Posterior cingulate gyrus (tissue), 11 donors: ENCODE data around the gene RUSC2.
"Not testable (repeated sequence)": the region's sequence is repeated elsewhere in the genome, so short reads cannot be mapped to it uniquely, and the experiment has no call there.

ENCODE experiments used
- DNase-seq, 10 donors: peaks; one replicate each; pipeline versions ENCODE4 v3.0.0 to v3.0.0-alpha.2; 2020 to 2021; ENCODE audit warnings: mixed read lengths in 3 of 10
- intact Hi-C: fragments of 100-400 bp; cut with DNase I; formaldehyde crosslinking; loops from one replicate; pipeline ENCODE4 v1.15.1; 2023

Gene RUSC2

DNA sequence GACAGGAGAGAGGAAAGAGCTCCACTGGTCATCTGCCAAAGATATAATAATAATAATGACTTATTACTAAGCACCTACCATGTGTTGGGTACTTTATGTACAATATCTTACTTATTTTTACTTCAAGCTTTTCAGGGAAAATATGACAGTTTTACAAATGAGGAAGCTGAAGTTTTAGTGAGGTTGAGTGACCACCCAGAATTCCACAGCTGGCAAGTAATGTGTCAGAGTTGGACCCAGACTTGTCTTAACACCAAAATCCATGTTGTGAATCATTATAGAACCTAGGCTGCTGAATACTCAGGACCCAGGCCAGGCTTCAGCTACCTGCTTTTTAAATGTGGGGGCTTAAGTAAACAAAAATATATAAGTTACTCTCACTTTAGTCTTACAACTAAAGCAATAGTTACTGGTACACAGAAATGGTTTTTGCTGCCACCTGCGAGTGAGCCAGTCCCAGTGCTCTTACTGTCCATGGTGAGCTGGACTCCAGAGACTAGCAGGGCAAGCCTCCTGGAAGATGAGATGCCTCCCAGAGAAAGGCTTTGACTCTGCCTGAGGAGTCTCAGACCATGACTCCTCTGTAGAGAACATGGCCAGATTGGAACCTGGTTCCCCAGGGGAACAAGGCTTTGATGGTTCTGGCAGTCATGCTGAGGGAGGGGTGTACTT lies 29.9 kb downstream of the RUSC2 start:
- DNase-seq, result no peak
- intact Hi-C loops, result no loop called here

DNA sequence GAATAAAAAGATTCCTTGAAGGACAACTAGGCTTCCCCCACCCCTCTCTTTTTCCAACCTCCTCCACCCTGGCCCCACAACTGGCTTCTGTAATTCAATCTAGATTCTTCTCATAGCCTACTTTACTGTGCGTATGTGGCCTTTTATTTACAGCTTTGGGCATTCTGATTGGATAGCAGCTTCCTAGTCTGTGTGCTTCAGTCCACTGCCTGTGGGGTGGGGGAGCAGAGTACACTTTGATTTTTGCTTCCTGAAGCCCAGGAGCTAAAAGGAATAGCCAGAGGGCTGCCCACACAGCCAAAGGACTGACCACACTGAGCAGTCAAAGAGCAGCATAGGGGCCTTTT lies 30.4 kb downstream of the RUSC2 start:
- intact Hi-C loops, result no loop called here
- no peak for DNase-seq

DNA sequence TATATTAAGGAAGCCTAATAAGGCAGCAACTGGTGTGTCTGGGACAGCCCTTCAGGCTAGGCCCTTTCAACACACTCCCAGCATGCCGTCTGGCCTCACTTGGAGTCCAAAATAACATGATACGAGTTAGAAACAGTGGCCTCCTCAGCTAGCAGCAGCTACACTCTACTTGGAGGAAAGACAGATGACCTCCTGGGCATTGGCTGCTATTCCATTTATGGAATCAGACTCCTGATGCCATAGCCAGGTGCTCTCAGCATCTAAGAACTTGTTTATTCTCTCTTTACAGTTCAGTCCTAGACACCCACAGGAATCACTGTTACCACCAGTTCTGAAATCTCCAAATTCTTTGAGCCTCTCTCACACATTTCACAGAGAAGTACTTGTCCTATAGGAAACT lies 31.8 kb downstream of the RUSC2 start:
- no peak for DNase-seq
- intact Hi-C loops, result no loop called here

DNA sequence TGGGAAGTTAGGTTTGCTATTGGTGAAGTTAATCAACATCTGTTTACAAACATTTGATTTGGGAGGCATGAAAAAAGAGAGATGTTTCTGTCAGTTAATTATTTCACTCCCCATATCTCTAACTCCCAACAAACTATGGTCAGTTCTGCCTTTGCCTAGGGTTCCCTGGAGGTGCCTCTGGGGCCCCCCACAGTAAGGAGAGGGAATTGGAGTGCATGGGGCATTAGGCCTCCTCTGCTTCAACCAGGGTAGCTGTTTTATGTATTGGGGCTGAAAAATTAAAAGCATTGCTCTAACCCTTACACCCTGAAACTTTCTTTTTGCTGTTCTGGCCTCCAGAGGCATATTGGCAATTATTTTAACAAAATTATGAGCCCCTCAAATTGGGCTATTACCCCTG lies 32.3 kb downstream of the RUSC2 start:
- intact Hi-C loops, result no loop called here
- no peak for DNase-seq

DNA sequence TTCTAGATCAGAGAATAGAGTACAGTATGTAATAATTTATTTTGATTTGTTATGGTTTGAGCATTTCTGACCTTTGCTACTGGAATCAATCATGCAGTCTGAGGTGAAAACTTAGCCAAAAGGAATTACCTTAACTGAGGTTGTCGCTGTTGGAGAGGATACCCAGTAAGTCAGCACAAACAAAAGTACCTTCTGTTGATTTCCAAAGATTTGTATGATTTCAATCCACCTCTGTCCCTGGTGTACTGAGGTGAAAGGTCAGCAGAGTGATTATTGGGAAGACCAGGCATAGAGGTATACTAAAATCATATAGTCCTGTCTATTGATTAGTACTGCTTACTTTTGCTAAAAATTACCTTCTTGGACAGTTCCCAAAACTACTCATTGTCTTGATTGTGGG lies 32.8 kb downstream of the RUSC2 start:
- no peak for DNase-seq
- intact Hi-C loops, result no loop called here

DNA sequence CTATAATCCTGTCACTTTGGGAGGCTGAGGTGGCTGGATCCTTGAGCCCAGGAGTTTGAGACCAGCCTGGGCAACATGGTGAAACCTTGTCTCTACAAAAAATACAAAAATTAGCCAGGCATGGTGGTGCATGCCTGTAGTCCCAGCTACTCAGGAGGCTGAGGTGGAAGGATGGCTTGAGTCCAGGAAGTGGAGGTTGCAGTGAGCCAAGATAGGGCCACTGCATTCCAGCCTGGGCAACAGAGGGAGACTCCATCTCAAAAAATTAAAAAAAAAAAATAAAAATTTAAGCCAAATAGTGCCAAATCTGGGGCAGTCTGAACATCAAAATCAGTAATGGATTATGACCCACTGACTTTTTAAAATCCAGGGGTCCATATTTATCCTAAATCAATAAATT lies 33.6 kb downstream of the RUSC2 start:
- intact Hi-C loops, DNase-seq: not testable (repeated sequence)

DNA sequence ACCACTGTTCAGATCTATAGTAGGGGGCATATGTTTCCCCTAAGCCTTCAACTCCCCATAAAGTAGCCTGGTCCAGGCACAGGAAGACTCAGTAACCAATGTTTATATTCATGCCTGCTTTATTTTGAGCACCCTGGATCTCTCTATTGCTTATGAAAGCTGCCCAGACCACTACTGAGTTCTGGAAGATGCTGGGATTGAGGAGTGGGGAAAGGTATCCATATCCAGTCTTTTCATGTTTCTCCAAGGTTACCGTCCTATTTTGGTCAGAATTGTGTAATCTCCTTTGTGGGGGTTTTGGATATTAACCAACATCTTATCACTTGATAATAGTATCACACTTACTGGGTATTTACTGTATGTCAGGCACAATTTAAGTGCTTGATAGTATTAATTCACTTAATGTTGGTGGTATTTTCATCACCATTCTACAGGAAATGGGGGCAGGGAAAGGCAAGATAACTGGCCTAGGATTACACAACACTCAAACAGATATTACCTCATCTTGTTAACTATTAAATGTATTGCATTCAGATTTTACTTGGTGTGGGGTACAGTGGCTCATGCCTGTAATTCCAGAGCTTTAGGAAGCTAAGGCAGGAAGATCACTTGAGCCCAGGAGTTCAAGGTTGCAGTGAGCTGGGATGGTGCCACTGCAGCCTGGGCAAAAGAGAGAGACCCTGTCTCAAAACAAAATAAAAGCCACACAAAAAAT lies 36.3 kb downstream of the RUSC2 start:
- no peak for DNase-seq
- intact Hi-C loops, result no loop called here

DNA sequence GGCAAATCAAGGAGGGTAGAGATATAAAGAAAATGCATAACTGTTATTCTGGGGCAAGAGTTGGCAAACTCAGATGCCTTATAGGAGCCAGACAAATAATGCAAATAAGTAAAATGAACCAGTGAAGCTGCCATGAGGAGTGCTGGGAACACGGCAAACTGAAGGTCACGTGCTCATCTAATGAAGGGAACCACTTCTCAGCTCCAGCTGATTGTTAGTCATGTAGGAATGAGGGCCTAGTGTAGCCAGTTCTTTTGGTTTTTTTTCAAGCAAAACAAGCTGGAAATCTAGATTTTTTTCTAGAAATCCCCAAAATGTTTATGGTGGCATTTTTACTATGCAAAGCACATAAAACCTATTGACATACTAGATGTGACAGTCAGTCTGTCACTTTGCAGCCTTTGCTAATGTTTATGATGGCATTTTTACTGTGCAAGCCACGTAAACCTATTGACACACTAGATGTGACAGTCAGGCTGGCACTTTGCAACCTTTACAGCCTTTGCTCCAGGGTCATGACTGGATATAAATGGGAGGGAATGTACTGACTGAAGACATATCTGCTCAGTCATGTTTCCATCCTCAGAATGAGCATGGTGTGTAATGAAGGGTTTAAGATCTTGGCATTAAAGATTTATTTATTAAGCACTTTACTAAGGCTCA lies 39.4 kb downstream of the RUSC2 start:
- intact Hi-C loops, result no loop called here
- DNase-seq, result no peak

DNA sequence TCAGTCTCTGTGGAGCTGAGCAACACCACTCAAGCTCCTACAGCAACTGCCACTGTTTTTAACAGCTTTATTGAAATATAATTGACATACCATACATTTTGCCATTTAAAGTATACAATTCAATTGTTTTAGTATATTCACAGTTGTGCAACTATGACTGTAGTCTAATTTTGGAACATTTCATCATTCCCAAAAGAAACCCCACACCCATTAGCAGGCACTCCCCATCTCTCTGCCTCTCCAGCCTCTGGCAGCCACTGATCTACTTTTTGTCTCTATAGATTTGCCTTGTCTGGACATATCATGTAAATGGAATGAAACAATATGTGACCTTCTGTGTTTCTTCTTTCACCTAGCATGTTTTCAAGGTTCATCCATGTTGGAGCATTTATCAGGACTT lies 43.5 kb downstream of the RUSC2 start:
- intact Hi-C loops, result no loop called here
- no peak for DNase-seq

DNA sequence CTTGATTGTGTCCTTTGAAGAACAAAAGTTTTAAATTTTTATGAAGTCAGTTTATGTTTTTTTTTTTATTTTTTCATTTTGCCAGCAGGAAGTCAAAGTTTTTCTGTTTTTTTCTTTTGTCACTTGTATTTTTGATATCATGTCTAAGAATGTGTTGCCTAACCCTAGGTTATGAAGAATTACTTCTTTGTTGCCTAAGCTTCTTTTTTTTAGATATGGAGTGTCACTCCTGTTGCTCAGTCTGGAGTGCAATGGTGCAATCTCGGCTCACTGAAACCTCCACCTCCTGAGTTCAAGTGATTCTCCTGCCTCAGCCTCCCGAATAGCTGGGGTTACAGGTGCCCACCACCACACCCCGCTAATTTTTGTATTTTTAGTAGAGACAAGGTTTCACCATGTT lies 45.0 kb downstream of the RUSC2 start:
- DNase-seq, intact Hi-C loops: not testable (repeated sequence)

DNA sequence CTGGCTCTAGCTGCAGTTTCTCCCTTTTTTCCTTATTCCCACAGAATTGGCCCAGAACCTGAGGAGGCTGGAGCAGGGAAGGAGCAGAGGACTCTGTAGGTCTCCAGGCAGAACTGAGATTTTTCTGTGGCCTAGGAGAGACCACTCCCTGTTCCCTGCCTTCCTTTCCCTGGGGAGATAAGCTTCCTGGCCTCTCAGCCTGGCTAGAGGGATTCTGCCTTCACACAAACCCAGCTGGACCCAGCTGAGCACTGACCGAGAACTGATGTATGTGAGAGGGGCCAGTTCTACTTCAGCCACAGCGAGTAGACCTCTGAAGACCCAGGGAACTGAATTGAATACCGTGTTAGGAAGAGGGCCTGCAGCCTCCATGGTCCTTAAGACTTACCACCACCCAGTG lies 48.0 kb downstream of the RUSC2 start:
- intact Hi-C loops, result no loop called here
- DNase-seq, result no peak

DNA sequence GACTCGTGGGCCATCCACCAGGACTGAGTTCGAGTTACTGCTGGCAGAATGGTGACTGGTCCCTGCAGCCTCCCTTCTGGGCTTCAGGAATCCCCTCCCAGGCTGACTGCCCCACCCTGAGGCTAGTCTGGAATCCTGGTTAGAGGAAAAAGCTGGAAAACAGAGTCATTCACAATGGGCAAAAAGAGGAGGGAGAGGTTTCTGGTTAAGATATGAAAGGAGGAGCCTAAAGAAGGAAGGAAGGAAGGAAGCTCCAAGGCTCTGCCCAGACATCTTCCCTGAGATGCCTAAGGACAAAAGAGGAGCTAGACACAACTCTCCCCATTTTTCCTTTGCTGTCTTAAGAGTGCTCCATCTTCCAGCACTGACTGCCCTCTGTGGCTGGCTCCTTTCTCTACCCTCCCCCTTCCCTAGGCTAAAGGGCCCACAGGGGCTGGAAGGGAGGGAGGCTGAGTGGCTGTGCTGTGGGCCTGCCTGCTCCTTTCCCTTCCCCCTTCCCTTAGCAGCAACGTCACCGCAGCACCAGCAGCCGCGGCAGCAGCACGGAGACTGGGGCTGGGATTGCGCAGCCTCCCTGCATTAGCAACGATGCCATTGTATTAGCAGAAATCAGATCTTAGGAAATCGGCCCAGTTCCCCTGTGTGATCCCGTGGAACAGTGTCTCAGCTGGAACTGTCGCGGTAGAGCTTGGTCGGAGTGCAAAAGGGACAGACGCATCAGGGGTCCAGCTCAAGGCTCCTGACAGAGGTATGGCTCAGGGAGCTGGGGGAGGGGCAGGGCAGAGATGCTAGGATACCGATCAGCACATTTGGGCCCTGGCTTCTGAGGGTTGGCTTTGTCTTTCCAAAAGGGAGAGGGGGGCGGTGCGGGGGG lies 48.7 kb downstream of the RUSC2 start:
- DNase-seq, result peak; percentile 78 to 98 (median 82)
- intact Hi-C loops, result no loop called here
